HL-60 (cell line): ENCODE results near the gene CDH23.

Experiments used
- GABPA ChIP-seq: IDR thresholded peaks from 2 replicates; pipeline ENCODE4 v1.6.1; 2012; ENCODE audit warnings: low read depth
- POLR2AphosphoS5 ChIP-seq: IDR thresholded peaks from 2 replicates; pipeline ENCODE4 v1.6.1; 2012; ENCODE audit warnings: low read depth
- TF ChIP-seq, protein P1 (sequence below): IDR thresholded peaks from one replicate; pipeline ENCODE4 v1.5.1; 2011; ENCODE audit warnings: low read length, control low read depth, inconsistent platforms; ENCODE audit not compliant: insufficient read depth

DNA sequence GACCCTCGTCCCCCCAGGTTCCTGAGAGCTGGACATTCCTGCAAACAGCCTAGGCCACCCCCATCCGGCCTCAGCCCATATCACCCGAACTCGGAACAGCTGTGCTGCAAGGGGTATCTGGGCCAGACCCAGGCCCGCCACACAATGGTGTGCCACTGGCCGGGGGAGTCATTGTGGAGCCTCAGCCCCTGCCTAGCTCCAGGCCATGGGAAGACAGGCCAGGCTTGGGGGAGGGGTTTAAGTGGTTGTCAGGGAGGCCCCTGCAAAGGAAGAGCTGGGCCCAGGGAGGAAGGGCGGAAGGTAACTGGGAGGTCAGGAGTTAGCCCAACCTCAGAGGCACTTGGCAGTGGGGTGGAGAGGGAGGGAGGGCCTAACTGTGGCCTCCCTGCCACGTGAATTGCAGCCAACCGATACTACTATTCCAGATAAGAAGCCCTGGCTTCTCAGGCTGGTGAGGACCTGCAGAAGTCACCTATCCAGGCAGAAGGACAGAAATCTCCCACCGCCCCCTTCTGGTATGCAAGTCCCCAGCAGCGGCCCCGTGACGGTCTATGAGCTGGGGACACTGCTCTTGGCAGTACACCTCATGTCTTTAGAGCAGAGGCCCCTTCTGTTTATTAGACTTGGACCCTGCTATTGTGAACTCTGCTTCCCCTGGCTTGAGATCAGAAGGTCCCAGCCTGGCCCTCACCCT lies 349.8 kb downstream of the CDH23 start:
- TF ChIP-seq, protein P1, sequence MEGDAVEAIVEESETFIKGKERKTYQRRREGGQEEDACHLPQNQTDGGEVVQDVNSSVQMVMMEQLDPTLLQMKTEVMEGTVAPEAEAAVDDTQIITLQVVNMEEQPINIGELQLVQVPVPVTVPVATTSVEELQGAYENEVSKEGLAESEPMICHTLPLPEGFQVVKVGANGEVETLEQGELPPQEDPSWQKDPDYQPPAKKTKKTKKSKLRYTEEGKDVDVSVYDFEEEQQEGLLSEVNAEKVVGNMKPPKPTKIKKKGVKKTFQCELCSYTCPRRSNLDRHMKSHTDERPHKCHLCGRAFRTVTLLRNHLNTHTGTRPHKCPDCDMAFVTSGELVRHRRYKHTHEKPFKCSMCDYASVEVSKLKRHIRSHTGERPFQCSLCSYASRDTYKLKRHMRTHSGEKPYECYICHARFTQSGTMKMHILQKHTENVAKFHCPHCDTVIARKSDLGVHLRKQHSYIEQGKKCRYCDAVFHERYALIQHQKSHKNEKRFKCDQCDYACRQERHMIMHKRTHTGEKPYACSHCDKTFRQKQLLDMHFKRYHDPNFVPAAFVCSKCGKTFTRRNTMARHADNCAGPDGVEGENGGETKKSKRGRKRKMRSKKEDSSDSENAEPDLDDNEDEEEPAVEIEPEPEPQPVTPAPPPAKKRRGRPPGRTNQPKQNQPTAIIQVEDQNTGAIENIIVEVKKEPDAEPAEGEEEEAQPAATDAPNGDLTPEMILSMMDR, result no peak
- peak; percentile 74 for TF ChIP-seq POLR2AphosphoS5
- no peak for TF ChIP-seq GABPA
